IPS-18c (cell line): ENCODE data around the gene TNXB.
A peak's percentile ranks its signal among the peaks of the same experiment; 100 is the strongest.

Experiments
- H3K4me3 ChIP-seq: 2 replicates; pipeline ENCODE4 v1.7.0; 2013; ENCODE audit warnings: low read depth, mild to moderate bottlenecking, low read length, moderate library complexity; ENCODE audit not compliant: insufficient read depth
- H3K9me3 ChIP-seq: one replicate; pipeline ENCODE4 v1.6.1; 2013; ENCODE audit warnings: mild to moderate bottlenecking, low read length, moderate library complexity; ENCODE audit not compliant: control insufficient read depth, insufficient read depth

The TNXB gene

GRCh38 chr6:32097364-32097763 is 11.8 kb downstream of the TNXB start:
- no peak overlapping the region for H3K4me3 ChIP-seq
- H3K9me3 ChIP-seq: no peaks in the 10 kb centered on the region

- Histone ChIP-seq H3K4me3 (no peak overlapping the region), H3K9me3 (no peaks in the 10 kb centered on the region)
These were observed 12.5 kb downstream of the TNXB start for GRCh38 chr6:32096394-32097258.

- Histone ChIP-seq H3K4me3 (no peak overlapping the region), H3K9me3 (no peaks in the 10 kb centered on the region)
These were observed 13.1 kb downstream of the TNXB start for GRCh38 chr6:32096087-32096393.

GRCh38 chr6:32095338-32096086 is 13.6 kb downstream of the TNXB start:
- Histone ChIP-seq H3K9me3 (no peaks in the 10 kb centered on the region), H3K4me3 (no peak overlapping the region)

GRCh38 chr6:32092760-32093497 is 16.2 kb downstream of the TNXB start:
- H3K4me3 ChIP-seq: no peak overlapping the region

GRCh38 chr6:32089082-32089828 is 19.9 kb downstream of the TNXB start:
- Histone ChIP-seq H3K9me3 (no peaks in the 10 kb centered on the region), H3K4me3 (no peak overlapping the region)

More at GRCh38 chr6:32092760-32093497, 16.2 kb downstream of the TNXB start:
- H3K9me3 ChIP-seq: no peaks in the 10 kb centered on the region

- Histone ChIP-seq H3K4me3 (no peak overlapping the region), H3K9me3 (no peaks in the 10 kb centered on the region)
These were observed 20.6 kb downstream of the TNXB start for GRCh38 chr6:32088487-32089049.

- no peak overlapping the region; the same call in 1 of the 2 replicates for H3K4me3 ChIP-seq
These were observed 21.3 kb downstream of the TNXB start for GRCh38 chr6:32087574-32088486.

GRCh38 chr6:32086661-32087573 is 22.2 kb downstream of the TNXB start:
- no peaks in the 10 kb centered on the region for H3K9me3 ChIP-seq
- peak overlapping the region; percentile 28; the same call in 1 of the 2 replicates for H3K4me3 ChIP-seq

More at GRCh38 chr6:32087574-32088486, 21.3 kb downstream of the TNXB start:
- no peaks in the 10 kb centered on the region for H3K9me3 ChIP-seq

GRCh38 chr6:32085759-32086459 is 23.2 kb downstream of the TNXB start:
- H3K9me3 ChIP-seq: no peaks in the 10 kb centered on the region
- H3K4me3 ChIP-seq: no peak overlapping the region

- no peak overlapping the region for H3K4me3 ChIP-seq
- H3K9me3 ChIP-seq: no peaks in the 10 kb centered on the region
These were observed 24.4 kb downstream of the TNXB start for GRCh38 chr6:32084780-32085179.

GRCh38 chr6:32083812-32084768 is 25.0 kb downstream of the TNXB start:
- no peak overlapping the region for H3K4me3 ChIP-seq
- no peaks in the 10 kb centered on the region for H3K9me3 ChIP-seq

- H3K4me3 ChIP-seq: no peak overlapping the region
These were observed 26.2 kb downstream of the TNXB start for GRCh38 chr6:32082935-32083334.

More at GRCh38 chr6:32082935-32083334, 26.2 kb downstream of the TNXB start:
- H3K9me3 ChIP-seq: no peaks in the 10 kb centered on the region
